HL-60/S4 treated with phorbol 12-myristate 13-acetate at 8.2 ng/mL for 4 days and 3 days (cell line): Measurements from ENCODE around the gene TMEM214.

ENCODE experiments used
- in situ Hi-C: fragments of 300-500 bp; cut with MboI; formaldehyde crosslinking; loops from 2 replicates; pipeline ENCODE4 v1.15.0; 2022; ENCODE audit warnings: low sequenced_read_pairs

The TMEM214 gene

GRCh38 chr2:27009083-27009482, 23.7 kb upstream of the TMEM214 start:
- in situ Hi-C loops, result no loop called here

- in situ Hi-C loops, result loop anchor here (10.0 kb wide), 1 partner anchor 45 kb away; no protein-coding TSS in a partner anchor
Observed at GRCh38 chr2:27009716-27010115, 23.0 kb upstream of the TMEM214 start.

- in situ Hi-C loops, result loop anchor here (10.0 kb wide), 1 partner anchor 45 kb away; no protein-coding TSS in a partner anchor
Observed at GRCh38 chr2:27010139-27010538, 22.6 kb upstream of the TMEM214 start.

- in situ Hi-C loops, result loop anchor here (10.0 kb wide), 1 partner anchor 49 kb away; no protein-coding TSS in a partner anchor
Observed at GRCh38 chr2:27013738-27014137, 19.0 kb upstream of the TMEM214 start.

GRCh38 chr2:27014771-27015433, 17.9 kb upstream of the TMEM214 start:
- in situ Hi-C loops, result loop anchor here (10.0 kb wide), 1 partner anchor 50 kb away; no protein-coding TSS in a partner anchor

GRCh38 chr2:27016801-27017325, 15.9 kb upstream of the TMEM214 start:
- in situ Hi-C loops, result loop anchor here (10.0 kb wide), 1 partner anchor 52 kb away; no protein-coding TSS in a partner anchor

GRCh38 chr2:27018142-27018541, 14.6 kb upstream of the TMEM214 start:
- in situ Hi-C loops, result loop anchor here (10.0 kb wide), 1 partner anchor 53 kb away; no protein-coding TSS in a partner anchor

GRCh38 chr2:27019459-27019858, 13.3 kb upstream of the TMEM214 start:
- in situ Hi-C loops, result loop anchor here (10.0 kb wide), 1 partner anchor 55 kb away; no protein-coding TSS in a partner anchor

GRCh38 chr2:27019931-27020855, 12.6 kb upstream of the TMEM214 start:
- in situ Hi-C loops, result loop anchor here (10.0 kb wide), 1 partner anchor 55 kb away; no protein-coding TSS in a partner anchor

- in situ Hi-C loops, result no loop called here
Observed at GRCh38 chr2:27021253-27022049, 11.3 kb upstream of the TMEM214 start.

- in situ Hi-C loops, result no loop called here
Observed at GRCh38 chr2:27023740-27024139, 9.0 kb upstream of the TMEM214 start.

- in situ Hi-C loops, result no loop called here
Observed at GRCh38 chr2:27024188-27024587, 8.6 kb upstream of the TMEM214 start.

- in situ Hi-C loops, result no loop called here
Observed at GRCh38 chr2:27024812-27025211, 8.0 kb upstream of the TMEM214 start.

GRCh38 chr2:27025281-27025800, 7.4 kb upstream of the TMEM214 start:
- in situ Hi-C loops, result no loop called here

GRCh38 chr2:27025861-27026851, 6.6 kb upstream of the TMEM214 start:
- in situ Hi-C loops, result no loop called here

- in situ Hi-C loops, result no loop called here
Observed at GRCh38 chr2:27027211-27027651, 5.5 kb upstream of the TMEM214 start.

GRCh38 chr2:27029051-27029450, 3.7 kb upstream of the TMEM214 start:
- in situ Hi-C loops, result no loop called here

GRCh38 chr2:27033253-27033852, 588 bp downstream of the TMEM214 start:
- in situ Hi-C loops, result no loop called here
